T-helper 17 cell (primary cell): Measurements from ENCODE around the gene NDRG4. TPM values are rescaled to one million over a fixed set of nuclear protein-coding genes. Genes with fewer than 3 reads are reported as not detected.

Experiments used
- ATAC-seq: fragments of 150-1000 bp; cut with Tn5 transposase; 2 replicates; pipeline ENCODE4 v1.10.0; 2021; ENCODE audit warnings: mild to moderate bottlenecking, moderate library complexity
- DNase-seq, 3 donors: peaks; one replicate each; pipeline versions ENCODE4 v3.0.0 to v3.0.0-alpha.2; 2020 to 2021
- H3K9me3 ChIP-seq: one replicate; pipeline ENCODE4 v1.7.0; 2013; ENCODE audit warnings: low read length, mild to moderate bottlenecking; ENCODE audit not compliant: control insufficient read depth, poor library complexity, severe bottlenecking
- H3K27ac Mint-ChIP-seq: one replicate; pipeline ENCODE4 v1.8.0; 2022; ENCODE audit warnings: mild to moderate bottlenecking, moderate library complexity, mixed read lengths
- H3K27me3 Mint-ChIP-seq: one replicate; pipeline ENCODE4 v1.8.0; 2022; ENCODE audit warnings: mixed read lengths
- H3K36me3 Mint-ChIP-seq: one replicate; pipeline ENCODE4 v1.8.0; 2022; ENCODE audit warnings: low read depth, mixed read lengths
- H3K4me1 Mint-ChIP-seq: one replicate; pipeline ENCODE4 v1.8.0; 2022; ENCODE audit warnings: mild to moderate bottlenecking, mixed read lengths
- H3K4me3 Mint-ChIP-seq: one replicate; pipeline ENCODE4 v1.8.0; 2022; ENCODE audit warnings: mild to moderate bottlenecking, moderate library complexity, mixed read lengths
- total RNA-seq, 4 donors: library from RNA in 2 of 4; stranded (reverse) in 2 of 4; gene quantifications; one replicate each; pipeline ENCODE4 v1.2.3 and lab custom pipeline; 2022 to 2026

The NDRG4 gene, protein sequence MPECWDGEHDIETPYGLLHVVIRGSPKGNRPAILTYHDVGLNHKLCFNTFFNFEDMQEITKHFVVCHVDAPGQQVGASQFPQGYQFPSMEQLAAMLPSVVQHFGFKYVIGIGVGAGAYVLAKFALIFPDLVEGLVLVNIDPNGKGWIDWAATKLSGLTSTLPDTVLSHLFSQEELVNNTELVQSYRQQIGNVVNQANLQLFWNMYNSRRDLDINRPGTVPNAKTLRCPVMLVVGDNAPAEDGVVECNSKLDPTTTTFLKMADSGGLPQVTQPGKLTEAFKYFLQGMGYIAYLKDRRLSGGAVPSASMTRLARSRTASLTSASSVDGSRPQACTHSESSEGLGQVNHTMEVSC
- 1 to 10 TPM in 1 of 2 donors, under 1 TPM in 1; 0.90 to 1.3 TPM for total RNA-seq
- 0.68 to 1.3 reads per million in 2 donors for total RNA-seq (lab: John Stamatoyannopoulos, UW)

DNA sequence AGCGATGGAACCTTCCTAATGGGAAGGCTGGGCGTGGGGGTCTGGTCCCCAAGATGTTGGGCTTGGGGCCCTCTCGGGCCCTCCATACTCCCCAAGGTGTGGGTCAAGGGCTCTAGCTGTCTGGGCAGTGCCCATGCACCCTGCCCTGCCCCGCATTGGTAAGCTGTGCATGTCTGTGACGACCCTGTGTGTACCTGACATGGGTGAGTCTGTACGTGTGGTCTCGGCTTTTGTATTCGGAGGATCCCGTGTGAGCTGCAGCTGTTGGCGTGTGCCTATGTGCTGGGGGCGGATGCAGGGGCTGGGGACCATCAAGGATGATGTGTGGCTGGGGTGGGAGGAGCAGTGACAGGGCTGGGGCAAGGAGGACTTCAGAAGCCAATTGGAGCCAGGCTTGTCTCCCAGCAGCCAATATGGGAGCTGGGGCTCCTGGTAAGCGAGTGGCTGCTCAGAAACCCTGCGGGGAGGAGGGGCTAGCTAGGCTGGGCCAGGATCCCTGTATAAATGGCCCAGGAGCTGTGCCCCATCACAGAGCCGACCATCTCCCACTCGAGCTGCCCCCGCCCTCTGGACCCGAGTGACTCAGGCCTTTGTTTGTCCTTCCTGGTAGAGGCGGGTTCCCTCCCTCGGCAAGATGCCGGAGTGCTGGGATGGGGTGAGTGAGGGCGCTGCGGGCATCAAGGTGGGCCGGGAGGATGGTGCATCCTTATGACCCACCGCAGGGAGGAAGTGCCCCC, at the start of gene NDRG4:
Gene NDRG4 (plus strand): TSS at position 529 of the 737 bp plus-strand sequence. CDS start 106 bp downstream, at position 635.
- H3K9me3 ChIP-seq = no peaks in the 10 kb centered on the region
- ATAC-seq (peak; percentile 51), DNase-seq (no peak)
- Mint-ChIP-seq H3K4me3 (peak within 1 kb of the TSS; percentile 81), H3K27ac (no peak within 1 kb of the TSS), H3K27me3 (peaks cover 16% of the 10 kb centered on the region), H3K4me1 (peaks cover 16% of the 10 kb centered on the region), H3K36me3 (no peaks in the 10 kb centered on the region)

DNA sequence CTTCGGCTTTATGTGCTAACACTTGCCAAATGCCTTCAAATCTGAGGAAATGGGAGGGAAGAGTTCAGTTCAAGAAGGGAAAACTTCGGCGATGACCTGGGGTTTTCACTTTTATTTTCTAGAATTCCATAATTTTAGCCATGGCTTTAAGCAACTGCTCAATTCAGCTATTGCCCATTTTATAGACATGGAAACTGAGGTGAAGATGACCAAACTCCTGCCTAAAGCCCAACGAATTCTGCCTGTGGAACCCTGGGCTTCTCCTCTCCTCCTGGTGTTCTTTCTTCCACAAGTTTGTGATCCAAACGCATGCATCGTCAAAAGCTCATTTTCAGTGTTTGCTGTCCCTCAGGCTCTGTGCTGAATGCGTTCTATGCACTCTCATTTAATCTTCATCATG, 49.4 kb upstream of the NDRG4 start:
- no peaks in the 10 kb centered on the region for H3K9me3 ChIP-seq
- no peak overlapping the region for H3K4me3 Mint-ChIP-seq
- H3K4me1 Mint-ChIP-seq = peaks cover 2% of the 10 kb centered on the region
- H3K27ac Mint-ChIP-seq = no peak overlapping the region
- DNase-seq (no peak), ATAC-seq (no peak)
- peaks cover 47% of the 10 kb centered on the region for H3K27me3 Mint-ChIP-seq
- H3K36me3 Mint-ChIP-seq = no peaks in the 10 kb centered on the region

DNA sequence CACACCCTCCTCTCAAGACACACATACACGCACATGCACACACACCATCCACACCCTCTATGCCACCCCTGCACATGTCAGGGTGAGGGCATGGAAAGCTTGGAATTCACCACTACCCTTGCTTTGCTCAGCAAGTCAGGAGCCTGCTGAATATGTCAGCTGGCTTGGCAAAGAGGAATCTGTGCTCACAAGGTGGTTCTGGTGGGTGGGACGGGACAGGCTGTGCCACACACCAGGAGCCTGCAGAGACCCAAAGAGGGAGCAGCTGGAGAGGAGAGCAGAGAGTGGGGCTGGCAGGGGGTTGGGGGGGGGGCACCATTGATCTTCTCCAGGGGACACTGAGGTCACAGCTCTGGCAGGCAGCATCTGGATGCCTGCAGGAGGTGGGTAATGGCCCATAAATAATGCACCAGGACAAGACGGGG, 48.7 kb upstream of the NDRG4 start:
- H3K9me3 ChIP-seq = no peaks in the 10 kb centered on the region
- Mint-ChIP-seq H3K27ac (no peak overlapping the region), H3K36me3 (no peaks in the 10 kb centered on the region), H3K4me3 (no peak overlapping the region), H3K4me1 (peaks cover 2% of the 10 kb centered on the region), H3K27me3 (peaks cover 47% of the 10 kb centered on the region)
- ATAC-seq (no peak), DNase-seq (no peak)

DNA sequence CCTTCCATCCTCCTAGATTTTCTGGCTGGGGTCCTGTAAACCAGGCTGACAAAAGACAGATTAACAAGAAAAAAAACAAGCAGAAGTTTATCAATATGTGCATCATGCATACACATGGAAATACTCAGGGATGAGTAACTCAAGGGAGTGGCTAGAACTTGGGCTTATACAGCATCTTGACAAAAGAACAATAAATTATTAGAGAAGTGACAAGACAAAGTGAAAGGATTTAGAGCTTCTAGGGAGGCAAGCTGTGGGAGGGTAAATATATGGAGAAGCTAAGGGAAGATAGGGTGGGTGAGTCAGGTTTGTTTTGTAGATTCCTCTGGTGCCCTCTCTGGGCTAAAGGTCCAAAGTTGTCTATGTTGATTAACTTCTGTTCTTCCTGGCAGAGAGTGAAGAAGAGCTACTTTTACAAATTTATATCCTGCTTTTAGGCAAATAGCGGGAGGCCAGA, 48.0 kb upstream of the NDRG4 start:
- Mint-ChIP-seq H3K4me1 (peaks cover 2% of the 10 kb centered on the region), H3K4me3 (no peak overlapping the region), H3K27ac (no peak overlapping the region), H3K27me3 (peaks cover 47% of the 10 kb centered on the region), H3K36me3 (no peaks in the 10 kb centered on the region)
- DNase-seq (no peak), ATAC-seq (no peak)
- no peaks in the 10 kb centered on the region for H3K9me3 ChIP-seq

DNA sequence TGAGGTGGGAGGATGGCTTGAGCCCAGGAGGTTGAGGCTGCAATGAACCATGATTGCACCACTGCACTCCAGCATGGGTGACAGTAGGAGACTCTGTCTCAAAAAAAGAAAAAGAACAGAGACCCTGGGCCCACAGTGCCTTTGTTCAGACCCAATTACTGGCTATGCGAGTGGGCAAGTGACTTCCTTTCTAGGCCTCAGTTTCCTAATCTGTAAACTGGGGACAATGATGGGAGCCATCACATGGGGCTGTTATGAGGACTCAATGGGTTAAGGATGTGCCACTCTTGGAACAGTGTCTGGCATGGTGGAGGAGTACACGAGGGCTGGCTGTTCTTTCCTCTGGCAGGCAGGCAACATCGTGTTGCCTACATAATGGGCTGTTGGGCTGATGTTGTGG, 47.3 kb upstream of the NDRG4 start:
- Mint-ChIP-seq H3K4me3 (no peak overlapping the region), H3K27ac (no peak overlapping the region), H3K36me3 (no peaks in the 10 kb centered on the region), H3K27me3 (peaks cover 52% of the 10 kb centered on the region), H3K4me1 (peaks cover 2% of the 10 kb centered on the region)
- DNase-seq = no peak
- ATAC-seq = no peak
- H3K9me3 ChIP-seq = no peaks in the 10 kb centered on the region

DNA sequence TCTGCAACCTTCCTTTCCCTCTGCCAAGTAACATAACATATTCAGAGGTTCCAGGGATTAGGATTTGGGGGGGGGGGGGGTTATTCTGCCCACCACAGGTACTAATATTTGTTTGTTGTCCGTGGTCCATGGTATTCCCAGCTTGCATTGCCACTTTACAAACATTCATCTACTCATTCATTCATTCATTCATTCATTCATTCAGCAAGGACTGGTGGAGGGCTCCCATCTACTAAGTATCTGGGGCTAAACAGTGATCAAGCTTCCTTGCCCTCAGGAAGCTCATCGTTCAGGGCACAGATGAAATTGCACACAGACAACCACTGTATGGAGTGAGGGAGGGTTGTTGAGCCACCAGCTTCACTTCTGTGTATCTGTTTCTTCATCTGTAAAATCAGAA, 45.8 kb upstream of the NDRG4 start:
- Mint-ChIP-seq H3K36me3 (no peaks in the 10 kb centered on the region), H3K27me3 (peaks cover 52% of the 10 kb centered on the region), H3K4me1 (peaks cover 2% of the 10 kb centered on the region), H3K4me3 (no peak overlapping the region), H3K27ac (no peak overlapping the region)
- DNase-seq (no peak), ATAC-seq (no peak)
- no peaks in the 10 kb centered on the region for H3K9me3 ChIP-seq

DNA sequence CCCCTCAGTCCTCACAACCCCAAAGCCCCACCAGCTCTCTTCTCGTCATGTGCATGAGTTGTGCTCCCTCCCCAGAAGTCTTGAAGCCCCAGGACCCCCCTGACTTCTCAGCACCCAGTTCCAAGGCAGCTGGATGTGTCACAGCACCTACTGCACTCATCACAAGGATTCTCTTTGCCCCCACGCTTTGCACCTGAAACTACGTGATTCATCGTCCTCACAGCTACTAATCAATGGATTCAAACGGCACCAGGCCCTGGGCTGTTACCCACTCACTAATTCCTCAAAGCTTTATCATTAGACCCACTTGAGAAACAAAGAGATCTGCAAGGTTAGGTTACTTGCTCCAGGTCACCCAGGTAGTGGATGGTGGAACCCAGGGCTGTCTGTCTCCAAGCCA, 45.1 kb upstream of the NDRG4 start:
- H3K4me1 Mint-ChIP-seq = no peaks in the 10 kb centered on the region
- no peak overlapping the region for H3K4me3 Mint-ChIP-seq
- DNase-seq (no peak), ATAC-seq (no peak)
- peaks cover 48% of the 10 kb centered on the region for H3K27me3 Mint-ChIP-seq
- H3K36me3 Mint-ChIP-seq = no peaks in the 10 kb centered on the region
- H3K9me3 ChIP-seq = no peaks in the 10 kb centered on the region
- no peak overlapping the region for H3K27ac Mint-ChIP-seq

DNA sequence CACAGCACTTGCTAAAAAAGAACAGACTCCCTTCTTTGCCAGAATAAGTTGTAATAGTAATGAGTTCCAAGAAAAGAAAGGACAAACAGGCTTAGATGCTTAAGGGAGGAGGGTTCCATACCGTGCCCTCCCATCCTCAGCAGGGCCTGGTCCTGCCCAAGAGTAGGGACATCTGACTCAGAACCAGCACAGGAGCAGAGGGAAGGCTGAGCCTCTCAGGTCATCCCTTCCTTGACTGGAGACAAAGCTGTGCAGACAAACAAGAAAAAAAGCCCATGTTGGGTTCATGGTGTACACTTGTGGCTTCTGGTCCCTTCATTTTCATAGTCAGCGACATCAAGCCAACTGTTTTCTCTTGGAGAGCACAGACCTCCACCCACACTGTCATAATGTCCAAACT, 44.2 kb upstream of the NDRG4 start:
- peaks cover 39% of the 10 kb centered on the region for H3K27me3 Mint-ChIP-seq
- no peak for DNase-seq
- no peak overlapping the region for H3K4me3 Mint-ChIP-seq

DNA sequence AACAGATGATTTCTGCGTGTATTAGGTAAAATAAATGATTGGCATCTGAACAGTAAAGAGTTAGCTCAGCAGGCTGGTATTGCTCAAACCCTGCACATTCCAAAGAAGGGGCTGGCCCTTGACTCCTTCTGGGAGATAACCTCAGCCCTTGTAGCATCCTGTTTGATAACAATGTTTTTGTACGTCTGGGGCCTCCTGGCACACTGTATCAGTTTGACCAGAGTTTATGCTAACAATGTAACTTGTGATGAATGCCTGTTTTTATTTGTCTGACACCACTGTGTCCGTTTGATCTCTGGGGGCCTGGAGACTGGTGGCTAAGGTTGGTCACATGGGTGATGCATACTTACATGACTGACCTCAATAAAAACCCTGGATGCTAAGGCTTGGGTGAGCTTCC, 43.8 kb upstream of the NDRG4 start:
- H3K27ac Mint-ChIP-seq = no peak overlapping the region
- no peak for ATAC-seq
- peaks cover 37% of the 10 kb centered on the region for H3K27me3 Mint-ChIP-seq
- H3K4me3 Mint-ChIP-seq = no peak overlapping the region
- DNase-seq = no peak
- H3K36me3 Mint-ChIP-seq = no peaks in the 10 kb centered on the region
- no peaks in the 10 kb centered on the region for H3K9me3 ChIP-seq
- H3K4me1 Mint-ChIP-seq = no peaks in the 10 kb centered on the region

More for the DNA sequence above, 44.2 kb upstream of the NDRG4 start:
- H3K4me1 Mint-ChIP-seq = no peaks in the 10 kb centered on the region
- no peak overlapping the region for H3K27ac Mint-ChIP-seq
- no peaks in the 10 kb centered on the region for H3K36me3 Mint-ChIP-seq
- no peaks in the 10 kb centered on the region for H3K9me3 ChIP-seq
- ATAC-seq = no peak

DNA sequence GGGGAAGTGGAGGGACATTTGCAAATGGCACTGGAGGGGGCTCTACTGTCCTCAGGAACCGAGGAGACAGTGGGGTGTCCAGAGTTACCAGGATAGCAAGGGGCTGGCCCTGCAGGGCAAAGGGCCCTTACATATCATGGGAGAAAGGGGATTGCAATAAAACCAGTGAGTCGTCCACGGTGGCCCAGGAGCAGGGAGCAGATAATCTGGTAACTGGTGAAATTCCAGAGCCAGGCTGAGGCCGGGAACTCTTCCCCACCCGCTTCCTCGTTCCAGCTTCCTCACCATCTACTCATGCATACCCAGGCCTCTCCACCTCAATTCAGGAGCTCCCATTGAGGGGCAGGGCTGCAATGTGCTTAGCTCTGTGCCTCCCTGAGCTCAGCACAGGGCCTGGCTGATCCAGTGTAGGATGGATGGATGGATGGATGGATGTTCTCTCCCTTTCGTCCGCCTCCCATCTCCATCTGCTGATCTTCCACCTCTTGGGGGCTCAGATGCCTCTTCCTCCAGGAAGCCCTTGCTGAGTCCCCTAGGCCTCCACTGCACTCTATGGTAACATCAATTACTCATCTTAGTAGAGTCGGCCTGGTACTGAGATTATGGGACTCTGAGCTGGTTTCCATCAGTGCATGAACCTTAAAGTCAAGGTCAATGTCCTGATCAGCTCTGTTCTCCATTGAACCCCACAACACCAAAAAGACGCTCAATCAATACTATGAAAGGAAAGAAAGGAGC, 41.2 kb upstream of the NDRG4 start:
- ATAC-seq (no peak), DNase-seq (no peak)
- Mint-ChIP-seq H3K27me3 (peaks cover 44% of the 10 kb centered on the region), H3K4me1 (no peaks in the 10 kb centered on the region), H3K27ac (peak overlapping the region; percentile 3), H3K4me3 (no peak overlapping the region), H3K36me3 (no peaks in the 10 kb centered on the region)
- no peaks in the 10 kb centered on the region for H3K9me3 ChIP-seq

DNA sequence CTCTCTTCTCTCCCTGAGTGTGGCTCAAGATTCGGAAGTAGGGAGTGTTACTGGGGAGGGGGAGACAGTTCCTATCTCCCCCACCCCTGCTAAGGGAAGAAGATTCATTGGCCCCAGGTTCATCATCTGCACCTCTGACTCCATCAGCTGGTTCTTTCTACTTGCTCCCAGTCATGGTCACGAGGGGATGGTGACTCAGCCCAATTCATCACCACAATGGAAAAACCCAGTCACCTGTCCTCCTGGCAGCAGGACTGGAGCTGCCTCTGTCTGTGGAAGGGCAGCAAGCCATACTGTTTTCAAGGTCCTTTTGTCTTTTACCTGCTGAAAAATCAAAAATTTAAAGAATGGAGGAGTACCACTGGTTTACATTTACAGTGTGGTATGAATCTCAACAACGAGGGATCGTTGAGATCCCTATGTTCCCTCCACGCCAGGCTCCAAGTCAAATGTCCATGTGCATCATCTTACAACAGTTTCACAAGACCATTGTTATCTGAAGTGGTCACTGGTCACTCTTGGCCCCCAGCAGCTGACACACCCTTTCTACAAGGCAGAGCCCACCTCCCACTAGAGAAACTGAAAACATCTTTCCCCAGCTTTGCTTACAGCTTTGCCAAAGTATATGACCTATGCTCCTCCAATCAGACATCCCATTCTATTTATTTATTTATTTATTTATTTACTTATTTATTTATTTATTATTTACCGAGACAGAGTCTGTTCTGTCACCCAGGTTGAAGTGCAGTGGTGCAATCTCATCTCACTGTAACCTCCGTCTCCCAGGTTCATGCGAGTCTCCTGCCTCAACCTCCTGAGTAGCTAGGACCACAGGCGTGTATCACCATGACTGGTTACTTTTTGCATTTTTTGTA, 40.4 kb upstream of the NDRG4 start:
- Mint-ChIP-seq H3K4me1 (no peaks in the 10 kb centered on the region), H3K36me3 (no peaks in the 10 kb centered on the region), H3K4me3 (no peak overlapping the region), H3K27ac (peak overlapping the region; percentile 3), H3K27me3 (peaks cover 38% of the 10 kb centered on the region)
- DNase-seq (no peak), ATAC-seq (no peak)
- H3K9me3 ChIP-seq = no peaks in the 10 kb centered on the region

DNA sequence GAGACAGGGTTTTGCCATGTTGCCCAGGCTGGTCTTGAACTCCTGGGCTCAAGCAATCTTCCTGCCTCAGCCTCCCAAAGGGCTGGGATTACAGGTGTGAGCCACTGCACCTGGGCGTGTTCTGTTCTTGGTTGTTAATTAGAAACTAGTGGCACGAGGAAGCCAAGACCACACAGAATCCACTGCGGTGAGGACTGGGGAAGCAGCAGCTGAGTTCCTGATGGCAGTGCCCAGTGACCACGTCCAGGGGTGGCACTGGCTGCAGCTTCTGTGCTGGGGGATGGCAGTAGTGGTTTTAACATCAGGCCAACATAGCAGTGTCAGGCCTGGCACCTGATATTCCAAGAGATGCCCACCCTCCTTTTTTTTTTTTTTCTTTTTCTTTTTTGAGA, 39.7 kb upstream of the NDRG4 start:
- peaks cover 1% of the 10 kb centered on the region for H3K36me3 Mint-ChIP-seq
- DNase-seq (no peak), ATAC-seq (no peak)
- H3K27ac Mint-ChIP-seq = no peak overlapping the region
- no peaks in the 10 kb centered on the region for H3K9me3 ChIP-seq
- peaks cover 6% of the 10 kb centered on the region for H3K4me1 Mint-ChIP-seq
- H3K27me3 Mint-ChIP-seq = peaks cover 38% of the 10 kb centered on the region
- H3K4me3 Mint-ChIP-seq = no peak overlapping the region
